ENCODE data around the gene CCDC174. TPM values are rescaled to one million over a fixed set of nuclear protein-coding genes. Genes with fewer than 3 reads are reported as not detected.

CCDC174 gene
- total RNA-seq, 1 donor from 2014 or later = 16.8 TPM

GRCh38 chr3:14699643-14700042 lies 48.1 kb downstream of the CCDC174 start:
- DNase-seq (ENCODE audit: low spot score) = no peak

- no peak for DNase-seq (ENCODE audit: low spot score)
Measured at GRCh38 chr3:14700891-14701290, 49.3 kb downstream of the CCDC174 start.

GRCh38 chr3:14701676-14702075 lies 50.1 kb downstream of the CCDC174 start:
- DNase-seq (ENCODE audit: low spot score) = no peak

GRCh38 chr3:14703128-14703750 lies 51.7 kb downstream of the CCDC174 start:
- DNase-seq (ENCODE audit: low spot score) = no peak

GRCh38 chr3:14703791-14704190 lies 52.2 kb downstream of the CCDC174 start:
- DNase-seq (ENCODE audit: low spot score) = no peak

- DNase-seq (ENCODE audit: low spot score) = no peak
Measured at GRCh38 chr3:14706096-14706495, 54.5 kb downstream of the CCDC174 start.

- no peak for DNase-seq (ENCODE audit: low spot score)
Measured at GRCh38 chr3:14716591-14716990, 65.0 kb downstream of the CCDC174 start.

- DNase-seq (ENCODE audit: low spot score) = no peak
Measured at GRCh38 chr3:14717307-14717706, 65.7 kb downstream of the CCDC174 start.

GRCh38 chr3:14718539-14718938 lies 67.0 kb downstream of the CCDC174 start:
- no peak for DNase-seq (ENCODE audit: low spot score)

GRCh38 chr3:14719006-14719405 lies 67.4 kb downstream of the CCDC174 start:
- no peak for DNase-seq (ENCODE audit: low spot score)

- no peak for DNase-seq (ENCODE audit: low spot score)
Measured at GRCh38 chr3:14721126-14721864, 69.7 kb downstream of the CCDC174 start.

Other genes with a start within 250 kb of the CCDC174 start
- gene SLC6A6, start 249.2 kb upstream of the CCDC174 start, total RNA-seq = 49.3 TPM
- 0.71 TPM for gene GRIP2, start 111.4 kb upstream of the CCDC174 start, total RNA-seq
- gene C3orf20, start 23.4 kb downstream of the CCDC174 start, total RNA-seq = 0.16 TPM
- gene FGD5, start 167.2 kb downstream of the CCDC174 start, total RNA-seq = 38.6 TPM